ENCODE data around the gene CD99. TPM values are rescaled to one million over a fixed set of nuclear protein-coding genes. Genes with fewer than 3 reads are reported as not detected.
A peak's percentile ranks its signal among the peaks of the same experiment; 100 is the strongest.
"Not testable (repeated sequence)": the region's sequence is repeated elsewhere in the genome, so short reads cannot be mapped to it uniquely, and the experiment has no call there.

The CD99 gene
- total and polyA plus RNA-seq, 2 experiments from 2014 or later, result 505 to 975 TPM

- Histone ChIP-seq H3F3A (ENCODE audit: insufficient read depth) (peaks cover 27% of the 10 kb centered on the region), H3K9me3 (ENCODE audit: low read depth) (no peaks in the 10 kb centered on the region), H3K4me1 (ENCODE audit: insufficient read depth) (peaks cover 27% of the 10 kb centered on the region), H3K27ac (no peak overlapping the region), H3K36me3 (ENCODE audit: low read depth) (0 out of 2 replicates have a peak, but pooled peaks cover 4% of the 10 kb centered on the region), H4K20me1 (ENCODE audit: insufficient read depth) (no peaks in the 10 kb centered on the region), H3K9me2 (ENCODE audit: insufficient read depth) (no peaks in the 10 kb centered on the region), H3K79me2 (ENCODE audit: insufficient read depth) (peaks cover 4% of the 10 kb centered on the region), H3K4me2 (ENCODE audit: unreplicated experiment) (no peak overlapping the region), H3K27me3 (replicated peaks; ENCODE audit: insufficient read depth) (no peaks in the 10 kb centered on the region), H3K4me3 (no peak overlapping the region), H3K9ac (no peak overlapping the region), H2AFZ (no peak overlapping the region)
- WGBS, 2 experiments (ENCODE audit: low coverage in 1 of 2, low lambda C conversion rate in 2 of 2, missing lambda C conversion rate in 2 of 2), result 40% methylated on average over 1 of the region's 1 CpG; no CpG with 5 or more reads in 1 of the 2 experiments
- in situ Hi-C loops (cut with MboI), result no loop called here
- TF ChIP-seq EZH2 (IDR thresholded peaks at IDR 0.05; ENCODE audit: insufficient read depth, poor library complexity, severe bottlenecking), result no peak
- no peak for TF ChIP-seq EZH2phosphoT487 (IDR thresholded peaks at IDR 0.05; ENCODE audit: insufficient read depth, low read depth)
- DNase-seq, result no peak
Measured at GRCh38 chrX:2748815-2749188, 57.7 kb downstream of the CD99 start.

- peak overlapping the region; percentile 63 for H2AFZ ChIP-seq
- H3F3A ChIP-seq (ENCODE audit: insufficient read depth), result peaks cover 20% of the 10 kb centered on the region
- peak overlapping the region; percentile 91 for H3K4me2 ChIP-seq (ENCODE audit: unreplicated experiment)
- H3K4me3 ChIP-seq, result peak overlapping the region; percentile 82
- H3K9me2 ChIP-seq (ENCODE audit: insufficient read depth), result no peaks in the 10 kb centered on the region
- DNase-seq, result peak; percentile 76
- peak overlapping the region; percentile 92 for H3K27ac ChIP-seq
- TF ChIP-seq EZH2 (IDR thresholded peaks at IDR 0.05; ENCODE audit: insufficient read depth, poor library complexity, severe bottlenecking) (no peak), EZH2phosphoT487 (IDR thresholded peaks at IDR 0.05; ENCODE audit: insufficient read depth, low read depth) (no peak)
- in situ Hi-C loops (cut with MboI), result no loop called here
- H3K27me3 ChIP-seq (replicated peaks; ENCODE audit: insufficient read depth), result no peaks in the 10 kb centered on the region
- H3K9ac ChIP-seq, result peak overlapping the region; percentile 92
- no peaks in the 10 kb centered on the region for H4K20me1 ChIP-seq (ENCODE audit: insufficient read depth)
- 1% methylated on average over 3 of the region's 3 CpGs for WGBS, 2 experiments (ENCODE audit: low coverage in 1 of 2, low lambda C conversion rate in 2 of 2, missing lambda C conversion rate in 2 of 2)
- H3K79me2 ChIP-seq (ENCODE audit: insufficient read depth), result peaks cover 28% of the 10 kb centered on the region
- H3K36me3 ChIP-seq (ENCODE audit: low read depth), result no peaks in the 10 kb centered on the region
- H3K9me3 ChIP-seq (ENCODE audit: low read depth), result no peaks in the 10 kb centered on the region
- H3K4me1 ChIP-seq (ENCODE audit: insufficient read depth), result peaks cover 34% of the 10 kb centered on the region
Measured at GRCh38 chrX:2751291-2751690, 60.2 kb downstream of the CD99 start.

- H3K9me3 ChIP-seq (ENCODE audit: low read depth); H3K9me2 ChIP-seq (ENCODE audit: insufficient read depth); H3K27me3 ChIP-seq (replicated peaks; ENCODE audit: insufficient read depth); H3K36me3 ChIP-seq (ENCODE audit: low read depth); in situ Hi-C loops (cut with MboI); H4K20me1 ChIP-seq (ENCODE audit: insufficient read depth): not testable (repeated sequence)
- 0 to 1% methylated on average over 11 of the region's 11 CpGs for WGBS, 2 experiments (ENCODE audit: low coverage in 1 of 2, low lambda C conversion rate in 2 of 2, missing lambda C conversion rate in 2 of 2)
- H3K79me2 ChIP-seq (ENCODE audit: insufficient read depth), result peaks cover 34% of the 10 kb centered on the region
- peak within 1 kb of the TSS; percentile 92 for H3K9ac ChIP-seq
- peak within 1 kb of the TSS; percentile 63 for H2AFZ ChIP-seq
- H3F3A ChIP-seq (ENCODE audit: insufficient read depth), result peaks cover 20% of the 10 kb centered on the region
- peaks cover 34% of the 10 kb centered on the region for H3K4me1 ChIP-seq (ENCODE audit: insufficient read depth)
- H3K4me2 ChIP-seq (ENCODE audit: unreplicated experiment), result peak within 1 kb of the TSS; percentile 91
- peak within 1 kb of the TSS; percentile 92 for H3K27ac ChIP-seq
- peak; percentile 86 for DNase-seq
- H3K4me3 ChIP-seq, result peak within 1 kb of the TSS; percentile 82
Measured at GRCh38 chrX:2751874-2752300, 60.8 kb downstream of the CD99 start, which contains the start of gene XG. XG (plus strand) TSS chrX:2752040; CDS start chrX:2752275, 235 bp downstream.

GRCh38 chrX:2752441-2752840 is 61.3 kb downstream of the CD99 start:
- H3K9me3 ChIP-seq (ENCODE audit: low read depth); H3K9me2 ChIP-seq (ENCODE audit: insufficient read depth); H4K20me1 ChIP-seq (ENCODE audit: insufficient read depth); H3K27me3 ChIP-seq (replicated peaks; ENCODE audit: insufficient read depth); in situ Hi-C loops (cut with MboI); H3K36me3 ChIP-seq (ENCODE audit: low read depth): not testable (repeated sequence)
- Histone ChIP-seq H3K27ac (peak overlapping the region; percentile 92), H3K4me3 (peak overlapping the region; percentile 82), H2AFZ (peak overlapping the region; percentile 63), H3K4me1 (ENCODE audit: insufficient read depth) (peaks cover 34% of the 10 kb centered on the region), H3F3A (ENCODE audit: insufficient read depth) (peaks cover 20% of the 10 kb centered on the region), H3K79me2 (ENCODE audit: insufficient read depth) (peaks cover 37% of the 10 kb centered on the region), H3K4me2 (ENCODE audit: unreplicated experiment) (peak overlapping the region; percentile 91), H3K9ac (peak overlapping the region; percentile 92)
- DNase-seq, result peak; percentile 67
- 2 to 6% methylated on average over 7 of the region's 7 CpGs for WGBS, 2 experiments (ENCODE audit: low coverage in 1 of 2, low lambda C conversion rate in 2 of 2, missing lambda C conversion rate in 2 of 2)

GRCh38 chrX:2755163-2755715 is 64.1 kb downstream of the CD99 start:
- in situ Hi-C loops (cut with MboI); DNase-seq; H3K9ac ChIP-seq; H4K20me1 ChIP-seq (ENCODE audit: insufficient read depth); H3K27ac ChIP-seq; H3K9me3 ChIP-seq (ENCODE audit: low read depth); H3K9me2 ChIP-seq (ENCODE audit: insufficient read depth); H3K27me3 ChIP-seq (replicated peaks; ENCODE audit: insufficient read depth); H3K4me2 ChIP-seq (ENCODE audit: unreplicated experiment); H3K36me3 ChIP-seq (ENCODE audit: low read depth); H3K4me3 ChIP-seq; H2AFZ ChIP-seq: not testable (repeated sequence)
- peaks cover 25% of the 10 kb centered on the region for H3K4me1 ChIP-seq (ENCODE audit: insufficient read depth)
- peaks cover 15% of the 10 kb centered on the region for H3F3A ChIP-seq (ENCODE audit: insufficient read depth)
- WGBS, 2 experiments (ENCODE audit: low coverage in 1 of 2, low lambda C conversion rate in 2 of 2, missing lambda C conversion rate in 2 of 2), result 60 to 71% methylated on average over 5 of the region's 5 CpGs
- H3K79me2 ChIP-seq (ENCODE audit: insufficient read depth), result peaks cover 52% of the 10 kb centered on the region

Data from GM23248 (cell line).